Uterus (tissue), 2 donors: ENCODE data around the gene MAML2.

Experiments used
- CTCF ChIP-seq, 4 experiments: fragments of 200-600 bp in 2 of 4; fragments of 450-650 bp in 2 of 4; sonication (generic) in 2 of 4; IDR thresholded peaks; one replicate each; pipeline ENCODE4 v1.5.1; 2016 to 2019; ENCODE audit warnings: antibody characterized with exemption in 4 of 4, mild to moderate bottlenecking in 2 of 4, moderate library complexity in 1 of 4
- POLR2A ChIP-seq, 2 donors: fragments of 450-650 bp; IDR thresholded peaks; one replicate each; pipeline ENCODE4 v1.6.1; 2016; ENCODE audit warnings: antibody characterized with exemption in 2 of 2, mild to moderate bottlenecking in 1 of 2, moderate library complexity in 1 of 2

- TF ChIP-seq CTCF (IDR thresholded peaks at IDR 0.05) (no peak), POLR2A (IDR thresholded peaks at IDR 0.05) (no peak)
Observed at GRCh38 chr11:96306933-96307775, 35.8 kb downstream of the MAML2 start.
